Astrocyte (in vitro differentiated cells and primary cell): ENCODE measurements around the gene AGTPBP1. TPM values are rescaled to one million over a fixed set of nuclear protein-coding genes. Genes with fewer than 3 reads are reported as not detected.

ENCODE experiments used
- DNase-seq: peaks from one replicate; pipeline ENCODE4 v3.0.0-alpha.2; 2010; ENCODE audit warnings: low read depth
- FAIRE-seq: peaks from 2 replicates; lab custom pipeline; 2011; peaks lifted over from hg19 to GRCh38; lab: Jason Lieb, UNC
- H2AFZ ChIP-seq: 2 replicates; pipeline ENCODE4 v1.6.0; 2012; ENCODE audit warnings: low read depth, low read length, inconsistent platforms
- H3K27ac ChIP-seq: 2 replicates; pipeline ENCODE4 v1.5.1; 2011; ENCODE audit warnings: low read depth, low read length, inconsistent platforms
- H3K27me3 ChIP-seq: 2 replicates; pipeline ENCODE4 v1.6.0; 2011; ENCODE audit warnings: low read length, inconsistent platforms; ENCODE audit not compliant: insufficient read depth
- H3K36me3 ChIP-seq: 2 replicates; pipeline ENCODE4 v1.5.1; 2011; ENCODE audit warnings: low read length, inconsistent platforms; ENCODE audit not compliant: insufficient read depth
- H3K4me1 ChIP-seq: 2 replicates; pipeline ENCODE4 v1.5.1; 2011; ENCODE audit warnings: low read length, inconsistent platforms; ENCODE audit not compliant: insufficient read depth
- H3K4me2 ChIP-seq: 2 replicates; pipeline ENCODE4 v1.6.0; 2012; ENCODE audit warnings: low read length, inconsistent platforms
- H3K4me3 ChIP-seq: 2 replicates; pipeline ENCODE4 v1.5.1; 2011; ENCODE audit warnings: low read depth, mild to moderate bottlenecking, low read length, inconsistent platforms; ENCODE audit not compliant: insufficient read depth
- H3K79me2 ChIP-seq: 2 replicates; pipeline ENCODE4 v1.6.0; 2012; ENCODE audit warnings: mild to moderate bottlenecking, low read length, inconsistent platforms; ENCODE audit not compliant: insufficient read depth
- H3K9ac ChIP-seq: 2 replicates; pipeline ENCODE4 v1.6.0; 2012; ENCODE audit warnings: mild to moderate bottlenecking, low read length, inconsistent platforms
- H3K9me3 ChIP-seq: 2 replicates; pipeline ENCODE4 v1.5.1; 2012; ENCODE audit warnings: low read depth, mild to moderate bottlenecking, low read length, inconsistent platforms; ENCODE audit not compliant: insufficient read depth
- H4K20me1 ChIP-seq: 2 replicates; pipeline ENCODE4 v1.6.0; 2012; ENCODE audit warnings: low read length, inconsistent platforms; ENCODE audit not compliant: insufficient read depth
- H3K27ac Mint-ChIP-seq: one replicate; pipeline ENCODE4 v1.8.0; 2021; ENCODE audit warnings: mild to moderate bottlenecking, mixed read lengths; ENCODE audit not compliant: unreplicated experiment
- H3K27me3 Mint-ChIP-seq: one replicate; pipeline ENCODE4 v1.8.0; 2021; ENCODE audit warnings: low read depth, mixed read lengths; ENCODE audit not compliant: unreplicated experiment
- H3K36me3 Mint-ChIP-seq: one replicate; pipeline ENCODE4 v1.8.0; 2021; ENCODE audit warnings: low read depth, mixed read lengths; ENCODE audit not compliant: unreplicated experiment
- H3K4me1 Mint-ChIP-seq: one replicate; pipeline ENCODE4 v1.8.0; 2021; ENCODE audit warnings: low read depth, mixed read lengths; ENCODE audit not compliant: unreplicated experiment
- H3K4me3 Mint-ChIP-seq: one replicate; pipeline ENCODE4 v1.8.0; 2021; ENCODE audit warnings: mild to moderate bottlenecking, moderate library complexity, mixed read lengths; ENCODE audit not compliant: unreplicated experiment
- H3K9me3 Mint-ChIP-seq: one replicate; pipeline ENCODE4 v1.8.0; 2021; ENCODE audit warnings: mild to moderate bottlenecking, mixed read lengths; ENCODE audit not compliant: unreplicated experiment
- CTCF ChIP-seq: IDR thresholded peaks from 2 replicates; pipeline ENCODE4 v1.5.1; 2011; ENCODE audit warnings: low read depth, mild to moderate bottlenecking, inconsistent platforms, low read length, moderate library complexity; ENCODE audit not compliant: insufficient read depth
- EZH2 ChIP-seq: IDR thresholded peaks from 2 replicates; pipeline ENCODE4 v1.6.1; 2012; ENCODE audit warnings: mild to moderate bottlenecking, low read length, inconsistent platforms; ENCODE audit not compliant: insufficient read depth
- total RNA-seq: library from RNA; stranded (reverse); gene quantifications from 2 replicates; pipeline ENCODE4 v1.2.1, GENCODE V29; 2021

The AGTPBP1 gene
- total RNA-seq, 1 donor from 2014 or later, result 30.0 TPM

GRCh38 chr9:85514256-85514655 lies 227.5 kb downstream of the AGTPBP1 start:
- H3K27ac Mint-ChIP-seq, result no peak overlapping the region

GRCh38 chr9:85511746-85512145 lies 230.0 kb downstream of the AGTPBP1 start:
- peaks cover 2% of the 10 kb centered on the region for H3K9me3 Mint-ChIP-seq

More at GRCh38 chr9:85514256-85514655, 227.5 kb downstream of the AGTPBP1 start:
- H3K79me2 ChIP-seq, result no peaks in the 10 kb centered on the region
- no peaks in the 10 kb centered on the region for H4K20me1 ChIP-seq
- Mint-ChIP-seq H3K4me1 (peaks cover 4% of the 10 kb centered on the region), H3K36me3 (no peaks in the 10 kb centered on the region), H3K9me3 (peaks cover 2% of the 10 kb centered on the region), H3K4me3 (no peak overlapping the region), H3K27me3 (peaks cover 18% of the 10 kb centered on the region)
- H3K27ac ChIP-seq, result no peak overlapping the region
- no peak overlapping the region for H2AFZ ChIP-seq
- DNase-seq (no peak), FAIRE-seq (no peak)
- no peaks in the 10 kb centered on the region for H3K9me3 ChIP-seq
- peaks cover 3% of the 10 kb centered on the region for H3K27me3 ChIP-seq
- H3K4me2 ChIP-seq, result no peak overlapping the region
- no peaks in the 10 kb centered on the region for H3K36me3 ChIP-seq
- no peak overlapping the region for H3K4me3 ChIP-seq
- TF ChIP-seq EZH2 (no peak), CTCF (no peak)
- no peak overlapping the region for H3K9ac ChIP-seq
- H3K4me1 ChIP-seq, result no peaks in the 10 kb centered on the region

More at GRCh38 chr9:85511746-85512145, 230.0 kb downstream of the AGTPBP1 start:
- H3K27ac ChIP-seq, result no peak overlapping the region
- no peaks in the 10 kb centered on the region for H4K20me1 ChIP-seq
- no peak overlapping the region for H3K9ac ChIP-seq
- H3K36me3 Mint-ChIP-seq, result no peaks in the 10 kb centered on the region
- no peaks in the 10 kb centered on the region for H3K36me3 ChIP-seq
- no peak for TF ChIP-seq CTCF
- no peak for TF ChIP-seq EZH2
- no peak overlapping the region for H3K4me3 Mint-ChIP-seq
- H3K4me1 ChIP-seq, result no peaks in the 10 kb centered on the region
- no peak for DNase-seq
- peaks cover 28% of the 10 kb centered on the region for H3K27me3 Mint-ChIP-seq
- no peaks in the 10 kb centered on the region for H3K9me3 ChIP-seq
- no peaks in the 10 kb centered on the region for H3K79me2 ChIP-seq
- H3K4me1 Mint-ChIP-seq, result peaks cover 4% of the 10 kb centered on the region
- no peak for FAIRE-seq
- H2AFZ ChIP-seq, result no peak overlapping the region
- no peak overlapping the region for H3K4me3 ChIP-seq
- no peak overlapping the region for H3K27ac Mint-ChIP-seq
- peaks cover 3% of the 10 kb centered on the region for H3K27me3 ChIP-seq
- H3K4me2 ChIP-seq, result no peak overlapping the region
